Activated gamma-delta T cell treated with anti-CD3 and anti-CD28 coated beads, Interleukin-2, amount 50 U/mL, for 16 hours (primary cell): ENCODE data around the gene IQCH.
"Not testable (repeated sequence)": the region's sequence is repeated elsewhere in the genome, so short reads cannot be mapped to it uniquely, and the experiment has no call there.

Source experiments
- DNase-seq: peaks from one replicate; pipeline ENCODE4 v3.0.0-alpha.2; 2020; ENCODE audit warnings: low read depth

IQCH gene

GRCh38 chr15:67396114-67396513 lies 141.5 kb downstream of the IQCH start:
- no peak for DNase-seq

- no peak for DNase-seq
These were observed 142.6 kb downstream of the IQCH start for GRCh38 chr15:67397139-67397538.

- DNase-seq, result no peak
These were observed 145.3 kb downstream of the IQCH start for GRCh38 chr15:67399925-67400324.

GRCh38 chr15:67400890-67401289 lies 146.3 kb downstream of the IQCH start:
- DNase-seq, result no peak

- DNase-seq, result no peak
These were observed 146.8 kb downstream of the IQCH start for GRCh38 chr15:67401336-67401735.

GRCh38 chr15:67403428-67404154 lies 149.0 kb downstream of the IQCH start:
- DNase-seq, result no peak

- no peak for DNase-seq
These were observed 150.9 kb downstream of the IQCH start for GRCh38 chr15:67405208-67406191.

- DNase-seq, result no peak
These were observed 151.8 kb downstream of the IQCH start for GRCh38 chr15:67406257-67406861.

GRCh38 chr15:67407786-67408185 lies 153.2 kb downstream of the IQCH start:
- no peak for DNase-seq

GRCh38 chr15:67409175-67409574 lies 154.6 kb downstream of the IQCH start:
- no peak for DNase-seq

- DNase-seq, result no peak
These were observed 156.9 kb downstream of the IQCH start for GRCh38 chr15:67411486-67411885.

GRCh38 chr15:67413770-67414390 lies 159.3 kb downstream of the IQCH start:
- no peak for DNase-seq

GRCh38 chr15:67415181-67415580 lies 160.6 kb downstream of the IQCH start:
- no peak for DNase-seq

- DNase-seq, result no peak
These were observed 162.3 kb downstream of the IQCH start for GRCh38 chr15:67416891-67417290.

- no peak for DNase-seq
These were observed 165.1 kb downstream of the IQCH start for GRCh38 chr15:67419705-67420104.

- DNase-seq, result no peak
These were observed 165.6 kb downstream of the IQCH start for GRCh38 chr15:67420137-67420536.

GRCh38 chr15:67421105-67421504 lies 166.5 kb downstream of the IQCH start:
- DNase-seq, result no peak

GRCh38 chr15:67422296-67422695 lies 167.7 kb downstream of the IQCH start:
- DNase-seq, result no peak

GRCh38 chr15:67433495-67434099 lies 179.0 kb downstream of the IQCH start:
- DNase-seq, result no peak

GRCh38 chr15:67436351-67437250 lies 182.0 kb downstream of the IQCH start:
- not testable (repeated sequence) for DNase-seq

- DNase-seq, result no peak
These were observed 189.5 kb downstream of the IQCH start for GRCh38 chr15:67444100-67444499.
